ENCODE data around the gene PTAR1. TPM values are rescaled to one million over a fixed set of nuclear protein-coding genes. Genes with fewer than 3 reads are reported as not detected.
"Not testable (repeated sequence)": the region's sequence is repeated elsewhere in the genome, so short reads cannot be mapped to it uniquely, and the experiment has no call there.

Gene PTAR1
- total RNA-seq, 1 donor, result 66.6 TPM

GRCh38 chr9:69801989-69802388 lies 42.2 kb upstream of the PTAR1 start:
- Histone ChIP-seq H3K36me3 (ENCODE audit: insufficient read depth, low read length) (no peaks in the 10 kb centered on the region), H3K27me3 (ENCODE audit: insufficient read depth, low read length) (peaks cover 3% of the 10 kb centered on the region), H3K4me3 (ENCODE audit: insufficient read depth, low read length) (no peak overlapping the region), H3K4me2 (ENCODE audit: insufficient read depth, low read length) (no peak overlapping the region), H3K79me2 (ENCODE audit: insufficient read depth, low read length) (no peaks in the 10 kb centered on the region), H3K9me3 (ENCODE audit: low read depth, low read length) (no peaks in the 10 kb centered on the region), H4K20me1 (ENCODE audit: insufficient read depth, low read length) (no peaks in the 10 kb centered on the region), H3K4me1 (ENCODE audit: insufficient read depth, low read length) (no peaks in the 10 kb centered on the region), H2AFZ (ENCODE audit: low read length) (no peak overlapping the region), H3K27ac (ENCODE audit: low read depth, low read length) (no peak overlapping the region)
- no peak for TF ChIP-seq CTCF (IDR thresholded peaks at IDR 0.05; ENCODE audit: extremely low read depth, low read depth, low read length)
- no peak for DNase-seq (ENCODE audit: insufficient read length, low spot score, missing footprints)

GRCh38 chr9:69800027-69800426 lies 40.2 kb upstream of the PTAR1 start:
- H2AFZ ChIP-seq (ENCODE audit: low read length); H3K4me3 ChIP-seq (ENCODE audit: insufficient read depth, low read length); H3K4me2 ChIP-seq (ENCODE audit: insufficient read depth, low read length): not testable (repeated sequence)

GRCh38 chr9:69799521-69799920 lies 39.7 kb upstream of the PTAR1 start:
- H3K27me3 ChIP-seq (ENCODE audit: insufficient read depth, low read length); H4K20me1 ChIP-seq (ENCODE audit: insufficient read depth, low read length); H3K4me2 ChIP-seq (ENCODE audit: insufficient read depth, low read length); H3K4me3 ChIP-seq (ENCODE audit: insufficient read depth, low read length); H3K4me1 ChIP-seq (ENCODE audit: insufficient read depth, low read length); H3K9me3 ChIP-seq (ENCODE audit: low read depth, low read length); H3K27ac ChIP-seq (ENCODE audit: low read depth, low read length); DNase-seq (ENCODE audit: insufficient read length, low spot score, missing footprints); H3K79me2 ChIP-seq (ENCODE audit: insufficient read depth, low read length); H2AFZ ChIP-seq (ENCODE audit: low read length); H3K36me3 ChIP-seq (ENCODE audit: insufficient read depth, low read length): not testable (repeated sequence)

More at GRCh38 chr9:69800027-69800426, 40.2 kb upstream of the PTAR1 start:
- not testable (repeated sequence) for DNase-seq (ENCODE audit: insufficient read length, low spot score, missing footprints); H3K9me3 ChIP-seq (ENCODE audit: low read depth, low read length); H3K79me2 ChIP-seq (ENCODE audit: insufficient read depth, low read length); H3K4me1 ChIP-seq (ENCODE audit: insufficient read depth, low read length); H3K27me3 ChIP-seq (ENCODE audit: insufficient read depth, low read length); H4K20me1 ChIP-seq (ENCODE audit: insufficient read depth, low read length); H3K27ac ChIP-seq (ENCODE audit: low read depth, low read length); H3K36me3 ChIP-seq (ENCODE audit: insufficient read depth, low read length)

GRCh38 chr9:69798744-69799143 lies 38.9 kb upstream of the PTAR1 start:
- Histone ChIP-seq H3K9me3 (ENCODE audit: low read depth, low read length) (no peaks in the 10 kb centered on the region), H3K4me1 (ENCODE audit: insufficient read depth, low read length) (no peaks in the 10 kb centered on the region), H2AFZ (ENCODE audit: low read length) (no peak overlapping the region), H3K27ac (ENCODE audit: low read depth, low read length) (no peak overlapping the region), H3K4me2 (ENCODE audit: insufficient read depth, low read length) (no peak overlapping the region), H3K4me3 (ENCODE audit: insufficient read depth, low read length) (no peak overlapping the region), H3K27me3 (ENCODE audit: insufficient read depth, low read length) (peaks cover 6% of the 10 kb centered on the region), H3K79me2 (ENCODE audit: insufficient read depth, low read length) (no peaks in the 10 kb centered on the region), H3K36me3 (ENCODE audit: insufficient read depth, low read length) (no peaks in the 10 kb centered on the region), H4K20me1 (ENCODE audit: insufficient read depth, low read length) (no peaks in the 10 kb centered on the region)
- no peak for TF ChIP-seq CTCF (IDR thresholded peaks at IDR 0.05; ENCODE audit: extremely low read depth, low read depth, low read length)
- no peak for DNase-seq (ENCODE audit: insufficient read length, low spot score, missing footprints)

GRCh38 chr9:69797675-69798074 lies 37.9 kb upstream of the PTAR1 start:
- no peak for TF ChIP-seq CTCF (IDR thresholded peaks at IDR 0.05; ENCODE audit: extremely low read depth, low read depth, low read length)
- Histone ChIP-seq H4K20me1 (ENCODE audit: insufficient read depth, low read length) (no peaks in the 10 kb centered on the region), H3K4me2 (ENCODE audit: insufficient read depth, low read length) (no peak overlapping the region)

More at GRCh38 chr9:69797675-69798074, 37.9 kb upstream of the PTAR1 start:
- peaks cover 6% of the 10 kb centered on the region for H3K27me3 ChIP-seq (ENCODE audit: insufficient read depth, low read length)
- no peaks in the 10 kb centered on the region for H3K36me3 ChIP-seq (ENCODE audit: insufficient read depth, low read length)
- no peak overlapping the region for H3K27ac ChIP-seq (ENCODE audit: low read depth, low read length)
- H3K4me3 ChIP-seq (ENCODE audit: insufficient read depth, low read length), result no peak overlapping the region
- DNase-seq (ENCODE audit: insufficient read length, low spot score, missing footprints), result no peak
- no peaks in the 10 kb centered on the region for H3K4me1 ChIP-seq (ENCODE audit: insufficient read depth, low read length)
- no peak overlapping the region for H2AFZ ChIP-seq (ENCODE audit: low read length)
- H3K9me3 ChIP-seq (ENCODE audit: low read depth, low read length), result no peaks in the 10 kb centered on the region
- H3K79me2 ChIP-seq (ENCODE audit: insufficient read depth, low read length), result no peaks in the 10 kb centered on the region
